BLaER1 (cell line): ENCODE measurements around the gene C1orf94.

Experiments used
- H3K27ac ChIP-seq: shearing (Covaris generic); formaldehyde crosslinking; 2 replicates; pipeline ENCODE4 v1.8.1; 2022
- H3K27me3 ChIP-seq: shearing (Covaris generic); formaldehyde crosslinking; 2 replicates; pipeline ENCODE4 v1.8.1; 2022
- H3K36me3 ChIP-seq: shearing (Covaris generic); formaldehyde crosslinking; 2 replicates; pipeline ENCODE4 v1.8.1; 2022
- H3K4me1 ChIP-seq: shearing (Covaris generic); formaldehyde crosslinking; 2 replicates; pipeline ENCODE4 v1.8.1; 2022
- H3K4me2 ChIP-seq: shearing (Covaris generic); formaldehyde crosslinking; 2 replicates; pipeline ENCODE4 v1.8.1; 2022
- H3K4me3 ChIP-seq: shearing (Covaris generic); formaldehyde crosslinking; 2 replicates; pipeline ENCODE4 v1.8.1; 2022
- H3K9ac ChIP-seq: shearing (Covaris generic); formaldehyde crosslinking; 2 replicates; pipeline ENCODE4 v1.8.1; 2022
- H3K9me3 ChIP-seq: shearing (Covaris generic); formaldehyde crosslinking; 2 replicates; pipeline ENCODE4 v1.8.1; 2022
- H4K20me1 ChIP-seq: shearing (Covaris generic); formaldehyde crosslinking; 2 replicates; pipeline ENCODE4 v1.8.1; 2022
- Cebpa-rat ChIP-seq: shearing (Covaris generic); IDR thresholded peaks from 2 replicates; pipeline ENCODE4 v1.8.1; 2022

C1orf94 gene

DNA sequence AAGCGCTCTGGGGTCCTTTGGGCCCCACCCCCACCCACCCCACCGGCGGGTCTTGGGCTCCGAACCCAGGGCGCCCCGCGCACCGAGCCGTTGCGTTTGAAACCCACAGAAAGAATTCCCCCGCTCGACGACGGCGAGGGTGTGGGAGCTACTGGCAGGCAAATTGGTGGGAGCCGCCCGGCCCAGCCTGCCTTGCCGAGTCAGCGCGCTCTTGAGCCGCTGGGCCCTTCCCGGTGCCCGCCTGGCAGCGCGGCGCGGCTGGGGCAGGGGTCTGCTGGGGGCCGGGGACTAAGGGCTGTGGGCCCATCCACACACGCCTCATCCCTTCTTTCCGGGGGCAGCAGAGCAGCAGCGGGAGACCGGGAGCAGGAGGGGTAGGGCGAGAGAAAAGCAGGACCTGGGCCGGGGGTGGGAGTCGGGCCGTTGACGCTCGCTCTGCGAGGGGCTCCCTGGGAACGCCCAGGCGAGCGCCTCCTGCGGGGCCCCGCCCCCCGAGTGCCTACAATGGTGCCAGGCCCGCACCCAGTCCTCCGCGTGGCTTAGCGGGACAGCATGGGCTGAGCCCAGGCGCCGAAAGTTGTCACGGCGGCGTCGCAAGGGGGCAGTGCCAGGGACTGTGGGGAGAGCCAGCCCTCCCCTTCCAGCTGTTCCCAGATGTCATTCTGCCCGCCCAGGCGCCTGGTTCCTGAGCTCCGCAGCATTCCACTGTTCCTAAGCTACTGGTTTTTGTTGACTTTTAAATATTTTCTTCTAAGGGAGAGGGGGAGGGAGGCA lies at the start of gene C1orf94:
Gene C1orf94 (plus strand): TSS at position 78 of the 774 bp plus-strand sequence. CDS start 883 bp downstream, outside the sequence.
- no peak within 1 kb of the TSS for H3K27ac ChIP-seq
- no peak within 1 kb of the TSS for H3K4me2 ChIP-seq
- H3K36me3 ChIP-seq = no peaks in the 10 kb centered on the region
- TF ChIP-seq Cebpa-rat = no peak
- H3K9ac ChIP-seq = no peak within 1 kb of the TSS
- H3K9me3 ChIP-seq = no peaks in the 10 kb centered on the region
- no peaks in the 10 kb centered on the region for H3K27me3 ChIP-seq
- no peaks in the 10 kb centered on the region for H4K20me1 ChIP-seq
- H3K4me1 ChIP-seq = no peaks in the 10 kb centered on the region
- H3K4me3 ChIP-seq = no peak within 1 kb of the TSS

- Histone ChIP-seq H4K20me1 (no peaks in the 10 kb centered on the region), H3K4me3 (peak overlapping the region; percentile 59), H3K9ac (peak overlapping the region; percentile 78), H3K27me3 (no peaks in the 10 kb centered on the region), H3K9me3 (peaks cover 6% of the 10 kb centered on the region; the same call in 1 of the 2 replicates), H3K27ac (peak overlapping the region; percentile 95), H3K36me3 (no peaks in the 10 kb centered on the region), H3K4me2 (peak overlapping the region; percentile 96), H3K4me1 (peaks cover 76% of the 10 kb centered on the region)
- no peak for TF ChIP-seq Cebpa-rat
These were observed 49.4 kb upstream of the C1orf94 start for GRCh38 chr1:34127006-34128000.

DNA sequence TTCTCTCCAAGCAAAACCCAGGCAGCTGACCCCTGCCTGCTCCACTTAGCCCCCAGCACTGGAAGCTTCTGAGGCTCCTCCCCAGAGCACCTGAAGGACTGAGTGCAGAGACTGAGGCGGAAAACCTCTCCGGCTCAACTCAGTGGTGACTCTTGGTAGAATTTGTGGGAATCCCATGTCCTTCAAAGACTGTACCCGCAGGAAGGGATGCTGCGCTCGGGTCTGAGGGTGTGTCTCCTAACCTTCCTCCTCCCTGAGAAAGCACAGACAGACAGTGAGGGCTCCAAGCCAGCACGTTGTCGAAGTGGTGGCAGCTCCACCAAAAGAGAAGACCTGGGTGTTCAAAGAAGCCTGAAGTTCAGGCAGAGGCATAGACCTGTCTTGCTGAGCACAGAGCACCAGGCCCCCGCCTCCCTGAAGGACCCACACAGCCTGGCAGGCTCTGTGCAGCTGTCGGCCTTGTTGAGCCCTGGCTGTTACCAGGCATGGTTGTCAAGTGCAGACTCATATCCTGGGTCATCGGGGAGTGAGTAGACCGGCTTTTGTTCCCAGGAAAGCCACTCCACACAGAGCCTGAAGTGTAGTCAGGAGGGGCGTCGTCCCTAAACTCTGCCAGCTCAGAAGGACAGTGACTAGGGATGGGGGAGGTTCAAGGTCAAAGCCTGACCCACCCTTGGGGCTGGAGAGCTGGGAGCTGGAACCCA lies 48.4 kb upstream of the C1orf94 start:
- H3K27me3 ChIP-seq = no peaks in the 10 kb centered on the region
- H3K9ac ChIP-seq = peak overlapping the region; percentile 43
- no peaks in the 10 kb centered on the region for H3K36me3 ChIP-seq
- no peak for TF ChIP-seq Cebpa-rat
- no peaks in the 10 kb centered on the region for H3K9me3 ChIP-seq
- H3K27ac ChIP-seq = peak overlapping the region; percentile 95
- peaks cover 76% of the 10 kb centered on the region for H3K4me1 ChIP-seq
- H3K4me3 ChIP-seq = no peak overlapping the region; the same call in 1 of the 2 replicates
- H4K20me1 ChIP-seq = no peaks in the 10 kb centered on the region
- peak overlapping the region; percentile 96 for H3K4me2 ChIP-seq

DNA sequence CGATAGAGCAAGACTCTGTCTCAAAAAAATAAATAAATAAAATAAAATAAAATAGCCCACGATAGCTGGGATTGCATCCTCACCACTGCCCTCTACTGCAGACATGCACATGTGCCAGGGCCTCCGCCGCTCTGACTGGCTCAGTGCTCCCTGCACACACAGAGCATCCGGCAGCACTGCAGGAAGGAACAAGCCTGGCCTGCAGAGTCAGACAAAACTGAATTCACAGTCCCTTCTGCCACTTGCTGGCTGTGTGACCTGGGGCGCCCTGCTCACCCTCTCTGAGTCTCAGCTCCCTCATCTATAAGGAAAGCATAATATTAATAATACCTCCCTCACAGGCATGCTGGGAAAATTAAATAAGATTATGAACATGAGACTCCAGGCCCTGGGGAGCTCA lies 47.1 kb upstream of the C1orf94 start:
- Histone ChIP-seq H3K4me3 (no peak overlapping the region), H3K4me2 (peak overlapping the region; percentile 96), H3K27ac (peak overlapping the region; percentile 55; the same call in 1 of the 2 replicates), H4K20me1 (no peaks in the 10 kb centered on the region), H3K9ac (no peak overlapping the region), H3K36me3 (no peaks in the 10 kb centered on the region), H3K9me3 (no peaks in the 10 kb centered on the region), H3K27me3 (no peaks in the 10 kb centered on the region), H3K4me1 (peaks cover 69% of the 10 kb centered on the region)
- no peak for TF ChIP-seq Cebpa-rat

GRCh38 chr1:34130306-34130705 lies 46.4 kb upstream of the C1orf94 start:
- Histone ChIP-seq H3K27ac (0 out of 2 replicates have a peak overlapping the region, but pooled peaks have one; percentile 55), H3K4me3 (no peak overlapping the region), H3K4me1 (peaks cover 63% of the 10 kb centered on the region), H3K27me3 (no peaks in the 10 kb centered on the region), H3K36me3 (no peaks in the 10 kb centered on the region), H3K4me2 (peak overlapping the region; percentile 96), H4K20me1 (no peaks in the 10 kb centered on the region), H3K9me3 (no peaks in the 10 kb centered on the region), H3K9ac (no peak overlapping the region)
- TF ChIP-seq Cebpa-rat = no peak

DNA sequence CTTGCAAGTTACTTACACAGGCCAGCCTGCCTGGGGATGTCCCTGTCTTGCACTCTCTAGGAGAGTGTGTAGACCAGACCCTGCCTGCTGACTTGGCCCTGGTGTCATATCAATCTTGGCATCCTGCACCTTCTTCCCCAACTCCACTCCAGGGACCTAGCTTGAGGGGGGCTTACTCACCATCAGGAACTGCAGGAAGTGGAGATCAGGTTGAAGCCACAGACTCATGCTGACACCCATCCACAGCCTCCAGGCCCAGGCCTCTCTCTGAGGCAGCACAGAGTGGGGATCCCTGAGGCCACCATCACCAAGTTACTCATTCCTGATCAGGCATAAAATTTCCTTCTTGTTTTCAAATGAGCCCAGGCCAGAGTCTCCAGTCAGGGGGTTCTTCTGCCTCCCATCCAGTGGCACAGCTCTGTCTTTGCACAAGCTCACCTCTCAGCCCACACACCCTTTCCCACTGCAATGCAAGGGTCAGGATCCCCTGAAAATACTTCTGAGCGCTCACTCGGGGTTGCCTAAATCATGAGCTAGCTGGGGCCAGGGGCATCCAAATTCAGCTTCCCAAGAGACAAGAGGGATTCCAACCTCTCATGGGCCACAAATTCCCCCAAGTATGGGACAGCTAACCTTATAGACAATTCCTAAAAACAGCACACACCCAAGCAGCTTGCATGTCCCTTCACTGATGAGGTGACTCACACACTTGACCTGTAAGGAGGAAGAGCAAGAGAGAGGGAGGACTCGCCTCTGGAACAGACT lies 45.1 kb upstream of the C1orf94 start:
- peak overlapping the region; percentile 33 for H3K4me2 ChIP-seq

GRCh38 chr1:34132161-34132420 lies 44.6 kb upstream of the C1orf94 start:
- H3K9ac ChIP-seq = no peak overlapping the region
- H3K27ac ChIP-seq = no peak overlapping the region
- no peaks in the 10 kb centered on the region for H4K20me1 ChIP-seq
- H3K27me3 ChIP-seq = no peaks in the 10 kb centered on the region
- no peak for TF ChIP-seq Cebpa-rat
- no peak overlapping the region for H3K4me3 ChIP-seq
- H3K36me3 ChIP-seq = no peaks in the 10 kb centered on the region
- H3K4me2 ChIP-seq = no peak overlapping the region
- H3K9me3 ChIP-seq = no peaks in the 10 kb centered on the region
- H3K4me1 ChIP-seq = peaks cover 48% of the 10 kb centered on the region

More for the DNA sequence above, 45.1 kb upstream of the C1orf94 start:
- Histone ChIP-seq H3K27ac (peak overlapping the region; percentile 33; the same call in 1 of the 2 replicates), H3K9ac (no peak overlapping the region), H3K36me3 (no peaks in the 10 kb centered on the region), H3K4me3 (no peak overlapping the region), H3K4me1 (peaks cover 50% of the 10 kb centered on the region), H4K20me1 (no peaks in the 10 kb centered on the region), H3K27me3 (no peaks in the 10 kb centered on the region), H3K9me3 (no peaks in the 10 kb centered on the region)
- no peak for TF ChIP-seq Cebpa-rat

DNA sequence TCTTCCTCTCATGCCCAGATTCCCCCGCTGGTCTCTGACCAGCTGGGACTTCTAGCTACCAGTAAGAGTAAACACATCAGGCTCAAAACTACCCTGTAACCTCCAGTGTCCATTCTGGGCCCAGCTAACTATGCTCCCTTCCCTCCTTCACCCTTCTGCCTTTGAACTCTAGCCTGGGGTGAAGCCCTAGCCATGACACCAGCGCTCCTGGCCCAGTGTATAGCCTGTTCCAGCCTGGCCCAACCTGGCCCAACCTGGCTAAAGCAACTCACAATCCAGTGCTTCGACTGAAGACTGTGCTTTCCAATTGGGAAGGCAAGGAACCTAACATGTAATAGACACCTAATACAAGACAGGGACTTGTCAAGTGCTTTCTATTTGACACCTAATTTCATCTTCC lies 39.3 kb upstream of the C1orf94 start:
- no peak for TF ChIP-seq Cebpa-rat
- H3K9me3 ChIP-seq = no peaks in the 10 kb centered on the region
- no peaks in the 10 kb centered on the region for H3K36me3 ChIP-seq
- H3K4me1 ChIP-seq = peaks cover 25% of the 10 kb centered on the region
- no peak overlapping the region for H3K4me3 ChIP-seq
- H3K27me3 ChIP-seq = no peaks in the 10 kb centered on the region
- H4K20me1 ChIP-seq = no peaks in the 10 kb centered on the region
- H3K9ac ChIP-seq = no peak overlapping the region
- no peak overlapping the region for H3K4me2 ChIP-seq
- no peak overlapping the region for H3K27ac ChIP-seq
